HG02981 (cell line): ENCODE results near the gene ZFAND3.
"Not testable (repeated sequence)": the region's sequence is repeated elsewhere in the genome, so short reads cannot be mapped to it uniquely, and the experiment has no call there.

Source experiments
- ATAC-seq: cut with Tn5 transposase; IDR thresholded peaks from one replicate; pipeline ENCODE4 v1.9.1; 2021; ENCODE audit warnings: mild to moderate bottlenecking, moderate library complexity; ENCODE audit not compliant: unreplicated experiment

Gene ZFAND3

GRCh38 chr6:37891072-37891471, 71.5 kb downstream of the ZFAND3 start:
- no peak for ATAC-seq

- no peak for ATAC-seq
Measured at GRCh38 chr6:37893257-37893656, 73.7 kb downstream of the ZFAND3 start.

GRCh38 chr6:37893734-37894133, 74.2 kb downstream of the ZFAND3 start:
- ATAC-seq: not testable (repeated sequence)

DNA sequence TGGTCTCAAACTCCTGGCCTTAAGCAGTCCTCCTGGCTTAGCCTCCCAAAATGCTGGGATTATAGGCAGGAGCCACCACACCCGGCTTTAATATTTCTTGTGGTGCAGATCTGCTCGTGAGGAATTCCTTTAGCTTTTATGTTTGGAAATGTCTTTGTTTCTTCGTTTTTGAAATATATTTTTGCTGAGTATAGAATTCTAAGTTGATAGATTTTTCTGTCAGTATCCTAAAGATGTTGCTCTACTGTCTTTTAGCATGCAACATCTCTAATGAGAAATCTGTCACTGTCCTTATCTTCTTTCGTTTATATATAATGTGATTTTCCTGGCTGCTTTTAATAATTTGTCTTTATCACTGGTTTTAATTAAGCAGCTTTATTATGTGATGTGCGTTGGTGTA, 75.1 kb downstream of the ZFAND3 start:
- no peak for ATAC-seq

GRCh38 chr6:37897321-37897720, 77.8 kb downstream of the ZFAND3 start:
- no peak for ATAC-seq

GRCh38 chr6:37897818-37898515, 78.4 kb downstream of the ZFAND3 start:
- no peak for ATAC-seq

- no peak for ATAC-seq
Measured at GRCh38 chr6:37903351-37904340, 84.1 kb downstream of the ZFAND3 start.

- no peak for ATAC-seq
Measured at GRCh38 chr6:37904590-37904989, 85.1 kb downstream of the ZFAND3 start.

GRCh38 chr6:37906121-37906520, 86.6 kb downstream of the ZFAND3 start:
- no peak for ATAC-seq

DNA sequence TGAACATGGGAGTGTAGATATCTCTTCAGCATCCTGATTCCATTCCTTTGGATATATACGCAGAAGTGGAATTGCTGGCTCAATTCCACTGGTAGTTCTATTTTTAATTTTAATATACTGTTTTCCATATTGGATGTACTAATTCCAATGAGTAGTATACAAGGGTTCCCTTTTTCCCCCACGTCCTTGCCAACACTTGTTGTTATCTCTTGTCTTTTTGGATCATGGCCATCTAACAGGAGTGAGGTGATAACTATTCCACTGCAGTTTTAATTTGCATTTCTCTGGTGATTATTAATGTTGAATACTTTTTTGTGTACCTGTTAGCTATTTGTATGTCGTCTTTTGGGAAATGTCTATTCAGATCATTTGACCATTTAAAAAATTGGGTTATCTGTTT, 91.5 kb downstream of the ZFAND3 start:
- ATAC-seq: no peak

GRCh38 chr6:37913210-37913609, 93.7 kb downstream of the ZFAND3 start:
- no peak for ATAC-seq

GRCh38 chr6:37915463-37915862, 95.9 kb downstream of the ZFAND3 start:
- no peak for ATAC-seq

DNA sequence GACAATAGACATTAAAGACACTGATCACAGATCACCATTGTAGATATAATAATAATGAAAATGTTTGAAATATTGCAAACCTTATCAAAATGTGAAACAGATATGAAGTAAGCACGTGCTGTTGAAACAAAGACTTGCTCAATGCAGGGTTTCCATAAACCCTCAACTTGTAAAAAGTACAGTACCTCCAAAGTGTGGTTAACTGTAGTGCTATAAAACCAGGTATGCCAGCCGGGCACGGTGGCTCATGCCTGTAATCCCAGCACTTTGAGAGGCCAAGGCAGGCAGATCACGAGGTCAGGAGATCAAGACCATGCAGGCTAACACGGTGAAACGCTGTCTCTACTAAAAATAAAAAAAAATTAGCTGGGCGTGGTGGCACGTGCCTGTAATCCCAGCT, 96.6 kb downstream of the ZFAND3 start:
- no peak for ATAC-seq

DNA sequence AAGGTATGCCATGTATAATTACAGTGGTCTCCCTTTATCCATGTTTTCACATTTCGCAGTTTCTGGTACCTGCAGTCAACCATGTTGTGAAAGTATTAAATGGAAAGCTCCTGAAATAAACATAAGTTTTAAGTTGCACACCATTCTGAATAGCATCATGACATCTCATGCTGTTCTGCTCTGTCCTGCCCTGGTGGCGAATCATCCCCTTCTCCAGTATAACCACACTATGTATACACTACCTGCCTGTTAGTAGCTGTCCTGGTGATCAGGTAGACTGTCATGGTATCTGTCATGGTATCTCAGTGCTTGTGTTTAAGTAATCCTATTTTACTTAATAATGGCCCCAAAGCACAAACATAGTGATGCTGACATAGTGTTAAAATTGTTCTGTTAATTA, 97.1 kb downstream of the ZFAND3 start:
- no peak for ATAC-seq

DNA sequence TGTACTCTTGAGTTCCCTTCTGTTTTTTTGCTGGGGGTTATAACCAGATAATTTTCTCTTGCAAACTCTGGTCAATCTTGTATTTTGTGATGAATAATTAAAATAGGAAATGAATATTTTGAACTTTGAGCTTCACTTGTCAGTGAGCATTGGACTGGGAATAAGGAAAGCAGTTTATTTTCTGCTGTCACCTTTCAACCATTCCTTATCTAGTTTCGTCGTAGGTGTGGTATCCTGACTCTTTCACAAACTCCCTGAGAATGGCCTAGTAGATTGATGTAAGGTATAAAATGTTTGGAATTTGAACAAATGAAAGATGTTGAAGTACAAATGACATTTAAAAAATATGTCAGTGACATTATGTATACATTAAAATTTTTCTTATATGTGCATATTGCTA, 98.0 kb downstream of the ZFAND3 start:
- ATAC-seq: no peak

- no peak for ATAC-seq
Measured at GRCh38 chr6:37919417-37920157, 100.1 kb downstream of the ZFAND3 start.

GRCh38 chr6:37920667-37921066, 101.1 kb downstream of the ZFAND3 start:
- ATAC-seq: no peak

- no peak for ATAC-seq
Measured at GRCh38 chr6:37922563-37922962, 103.0 kb downstream of the ZFAND3 start.

DNA sequence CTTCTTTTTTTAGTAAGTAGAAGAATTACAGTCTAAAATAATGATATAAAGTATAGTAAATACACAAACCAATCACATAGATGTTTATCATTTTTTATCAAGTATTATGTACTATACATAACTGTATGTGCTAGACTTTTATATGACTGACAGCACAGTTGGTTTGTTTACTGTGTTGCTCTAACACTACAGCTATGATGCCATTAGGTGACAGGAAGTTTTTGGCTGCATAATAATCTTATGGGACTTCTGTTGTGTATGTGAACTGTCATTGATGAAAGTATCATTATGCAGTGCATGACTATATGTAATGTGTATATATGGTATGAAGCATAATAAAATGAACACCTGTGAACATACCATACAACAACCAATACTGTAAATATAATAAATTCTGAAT, 104.0 kb downstream of the ZFAND3 start:
- ATAC-seq: no peak

- ATAC-seq: no peak
Measured at GRCh38 chr6:37926661-37927060, 107.1 kb downstream of the ZFAND3 start.

DNA sequence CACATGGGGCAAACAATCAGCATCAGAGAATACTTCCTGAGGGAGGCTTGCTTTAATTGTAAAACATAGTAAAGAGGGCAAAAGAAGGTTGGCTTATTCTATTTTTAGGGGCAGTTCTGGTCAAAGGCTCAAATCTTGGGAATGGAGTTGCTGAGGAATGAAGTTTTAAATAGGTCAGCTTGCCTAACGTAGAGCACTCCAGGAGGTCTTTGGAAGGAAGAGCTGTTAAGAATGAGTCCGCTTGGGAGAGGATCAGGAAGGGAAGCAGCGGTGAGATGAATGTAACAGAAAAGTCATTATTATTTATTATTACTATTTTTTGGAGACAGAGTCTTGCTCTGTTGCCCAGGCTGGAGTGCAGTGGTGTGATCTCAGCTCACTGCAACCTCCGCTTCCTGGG, 108.7 kb downstream of the ZFAND3 start:
- ATAC-seq: no peak
